Duodenal mucosa (tissue), 2 donors: ENCODE data around the gene TRERF1.

Experiments
- H3K27ac ChIP-seq: one replicate; pipeline ENCODE4 v1.7.0; 2013; ENCODE audit warnings: low read depth, low read length
- H3K27me3 ChIP-seq, 2 donors: one replicate each; pipeline ENCODE4 v1.7.0; 2013; ENCODE audit warnings: low read length in 2 of 2, control low read depth in 1 of 2; ENCODE audit not compliant: insufficient read depth in 2 of 2, control insufficient read depth in 1 of 2
- H3K36me3 ChIP-seq, 2 donors: one replicate each; pipeline ENCODE4 v1.7.0; 2013; ENCODE audit warnings: low read length in 2 of 2, control low read depth in 1 of 2; ENCODE audit not compliant: insufficient read depth in 2 of 2, control insufficient read depth in 1 of 2
- H3K4me1 ChIP-seq, 2 donors: one replicate each; pipeline ENCODE4 v1.7.0; 2013; ENCODE audit warnings: low read length in 2 of 2, control low read depth in 1 of 2; ENCODE audit not compliant: insufficient read depth in 2 of 2, control insufficient read depth in 1 of 2
- H3K4me3 ChIP-seq, 2 donors: one replicate each; pipeline ENCODE4 v1.7.0; 2013; ENCODE audit warnings: low read length in 2 of 2, low read depth in 1 of 2
- H3K9ac ChIP-seq, 2 donors: one replicate each; pipeline ENCODE4 v1.7.0; 2013; ENCODE audit warnings: low read length in 2 of 2, low read depth in 1 of 2
- H3K9me3 ChIP-seq, 2 donors: one replicate each; pipeline ENCODE4 v1.7.0; 2013; ENCODE audit warnings: low read length in 2 of 2, control low read depth in 1 of 2; ENCODE audit not compliant: control insufficient read depth in 1 of 2

Gene TRERF1

DNA sequence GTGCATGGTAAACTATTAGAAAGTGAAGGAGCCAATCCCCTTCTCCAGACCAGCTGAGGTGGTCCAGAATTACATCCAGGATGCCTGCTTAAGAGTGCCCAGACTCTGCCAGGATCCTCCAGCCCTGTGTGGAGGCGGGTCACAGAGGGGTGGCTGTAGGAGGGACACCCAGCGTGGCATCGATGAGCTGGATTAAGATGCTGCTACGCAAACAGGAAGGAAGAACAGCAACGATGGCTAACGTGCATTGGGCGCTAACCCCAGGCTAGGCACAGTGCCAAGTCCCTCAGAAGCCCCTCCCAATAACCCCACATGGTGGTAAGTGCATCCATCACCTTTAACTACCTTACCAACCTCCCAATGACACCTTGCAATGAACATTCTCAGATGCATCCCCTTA lies 170.2 kb downstream of the TRERF1 start:
- Histone ChIP-seq H3K27me3 (no peaks in the 10 kb centered on the region), H3K9ac (no peak overlapping the region), H3K4me1 (peaks cover 37 to 39% of the 10 kb centered on the region in 2 donors), H3K4me3 (no peak overlapping the region), H3K27ac (no peak overlapping the region), H3K9me3 (no peaks in the 10 kb centered on the region), H3K36me3 (no peaks in the 10 kb centered on the region)

DNA sequence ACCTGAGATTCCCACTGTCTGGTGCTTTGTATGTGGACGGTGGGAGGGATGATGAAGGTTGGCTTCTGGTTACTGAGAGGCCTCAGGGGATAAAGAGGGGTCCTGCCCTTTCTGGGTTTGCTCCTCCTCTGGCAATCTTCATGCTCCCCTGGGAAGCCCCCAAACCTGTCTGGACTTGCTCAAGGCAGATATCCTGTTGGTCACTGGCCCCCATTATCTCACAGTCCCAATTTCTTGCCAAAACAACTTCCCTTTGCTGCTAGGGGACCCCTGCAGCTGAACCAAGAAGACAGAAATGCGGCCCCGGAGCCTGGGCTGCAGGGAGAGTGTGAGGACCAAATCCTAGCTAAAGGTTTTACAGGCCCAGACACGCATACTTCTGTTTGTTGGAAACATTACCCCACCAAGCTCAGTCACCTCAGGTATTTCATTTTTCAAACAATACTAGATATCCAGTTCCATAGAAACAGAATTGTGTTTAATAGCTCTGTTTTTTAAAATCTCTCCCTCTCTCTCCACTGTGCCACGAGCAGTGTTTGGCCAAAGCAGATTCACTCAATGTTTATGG lies 170.7 kb downstream of the TRERF1 start:
- Histone ChIP-seq H3K36me3 (no peaks in the 10 kb centered on the region), H3K27me3 (no peaks in the 10 kb centered on the region), H3K4me1 (peaks cover 38 to 40% of the 10 kb centered on the region in 2 donors), H3K27ac (no peak overlapping the region), H3K9me3 (no peaks in the 10 kb centered on the region), H3K9ac (no peak overlapping the region), H3K4me3 (no peak overlapping the region)

DNA sequence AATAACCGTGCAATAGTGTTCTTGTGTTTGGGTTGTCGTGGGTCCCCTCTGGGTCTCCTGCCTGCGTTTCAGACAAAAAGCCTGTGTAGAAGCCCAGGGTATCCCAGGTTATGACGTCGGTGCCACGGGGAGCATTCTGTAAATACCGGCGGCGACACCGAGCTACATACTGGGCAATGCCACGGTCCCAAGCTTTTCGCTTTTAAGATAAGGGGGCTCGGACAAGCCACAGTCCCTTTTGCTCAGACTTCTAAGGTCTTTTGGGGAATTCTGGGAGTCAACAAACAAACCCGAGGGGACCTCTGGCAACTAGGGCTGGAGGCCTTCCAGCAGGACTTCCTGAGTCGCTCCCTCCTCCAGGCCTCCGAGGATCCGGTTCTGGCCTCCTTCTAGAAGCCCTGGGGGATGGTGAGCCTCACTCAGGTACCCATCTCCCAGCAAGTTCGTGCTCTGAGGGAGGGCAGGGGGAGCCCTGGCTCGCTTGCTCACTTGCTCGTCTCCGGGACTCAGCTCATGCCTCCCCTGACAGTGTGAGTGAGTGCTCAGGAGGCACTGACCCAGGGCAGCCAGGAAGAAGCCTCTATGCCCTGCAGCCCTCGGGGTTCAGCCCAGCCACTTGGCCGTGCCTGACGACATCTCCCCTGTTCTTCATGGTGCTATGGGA lies 171.6 kb downstream of the TRERF1 start:
- Histone ChIP-seq H3K9me3 (no peaks in the 10 kb centered on the region), H3K4me3 (peak overlapping the region; percentile 23 to 54), H3K27ac (peak overlapping the region; percentile 75), H3K9ac (peak overlapping the region; percentile 13 to 40), H3K36me3 (no peaks in the 10 kb centered on the region), H3K4me1 (peaks cover 41 to 45% of the 10 kb centered on the region in 2 donors), H3K27me3 (no peaks in the 10 kb centered on the region)

DNA sequence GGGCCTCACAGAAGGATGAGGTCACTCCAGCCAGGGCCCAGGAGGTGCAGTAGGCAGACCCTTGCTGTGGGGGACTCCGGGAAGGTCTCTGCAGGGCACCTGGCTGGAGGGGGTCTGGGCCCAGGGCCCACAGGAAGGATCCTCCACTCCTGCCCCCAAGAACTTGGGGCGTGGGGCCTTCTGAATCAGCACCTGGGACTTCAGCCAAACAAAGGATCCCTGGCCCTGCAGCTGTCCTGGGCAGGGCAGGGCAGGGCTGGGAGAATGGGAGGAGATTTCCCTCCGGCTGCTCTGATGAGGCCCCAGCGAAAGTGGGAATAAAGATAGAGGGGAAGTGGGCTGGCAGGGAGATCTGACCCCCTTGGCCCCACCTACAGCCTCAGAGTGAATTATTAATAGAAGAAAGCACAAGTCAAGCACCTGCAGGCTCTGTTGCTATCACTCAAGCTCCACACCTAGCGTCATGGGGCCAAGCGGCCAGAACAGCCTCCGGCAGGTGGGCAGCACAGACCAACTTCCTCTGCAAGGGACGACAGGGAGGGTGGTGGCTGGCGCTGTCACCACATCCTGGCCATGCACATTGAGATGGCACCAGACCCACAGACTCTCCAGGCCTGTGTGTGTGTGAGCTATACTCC lies 172.5 kb downstream of the TRERF1 start:
- Histone ChIP-seq H3K27ac (peak overlapping the region; percentile 75), H3K9ac (peak overlapping the region in 1 of 2 donors; percentile 40), H3K9me3 (no peaks in the 10 kb centered on the region), H3K4me3 (peak overlapping the region in 1 of 2 donors; percentile 54), H3K27me3 (no peaks in the 10 kb centered on the region), H3K4me1 (peaks cover 41 to 45% of the 10 kb centered on the region in 2 donors), H3K36me3 (no peaks in the 10 kb centered on the region)

DNA sequence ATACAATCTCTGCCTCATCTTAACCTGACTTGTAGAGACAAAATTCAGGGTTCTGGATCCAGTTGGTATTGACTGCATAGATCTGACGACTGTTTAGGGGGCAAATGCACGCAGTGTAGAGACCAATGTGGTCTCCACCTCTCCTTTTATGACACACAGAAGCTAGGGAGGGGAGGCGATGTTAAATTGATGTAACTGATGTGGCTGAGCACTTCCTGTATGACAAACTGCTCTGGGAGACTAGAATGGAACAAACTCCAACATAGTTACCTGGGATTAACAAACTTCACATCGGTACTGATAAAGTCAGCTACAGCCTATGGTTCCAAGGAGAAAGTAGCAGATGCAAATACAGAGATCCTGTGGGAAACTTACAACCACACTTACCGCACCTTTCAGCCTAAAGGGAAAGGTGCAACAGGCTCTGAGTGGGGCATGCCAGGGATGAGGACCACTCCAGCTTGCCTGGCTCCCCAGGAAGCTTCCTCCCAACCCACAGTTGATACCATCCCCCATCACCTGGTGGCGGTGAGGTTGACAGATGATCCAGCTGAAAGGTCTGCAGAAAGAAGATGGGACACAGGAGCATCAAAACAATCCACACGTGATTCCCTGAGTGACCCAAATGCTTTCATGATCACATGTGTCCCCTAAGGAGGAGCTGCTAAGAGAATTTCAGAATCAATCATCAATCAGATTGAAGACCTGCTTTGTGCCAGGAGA lies 173.4 kb downstream of the TRERF1 start:
- no peaks in the 10 kb centered on the region for H3K27me3 ChIP-seq
- H3K4me1 ChIP-seq = peaks cover 41 to 45% of the 10 kb centered on the region in 2 donors
- no peaks in the 10 kb centered on the region for H3K36me3 ChIP-seq
- H3K4me3 ChIP-seq = no peak overlapping the region
- no peaks in the 10 kb centered on the region for H3K9me3 ChIP-seq
- H3K27ac ChIP-seq = no peak overlapping the region
- no peak overlapping the region for H3K9ac ChIP-seq

DNA sequence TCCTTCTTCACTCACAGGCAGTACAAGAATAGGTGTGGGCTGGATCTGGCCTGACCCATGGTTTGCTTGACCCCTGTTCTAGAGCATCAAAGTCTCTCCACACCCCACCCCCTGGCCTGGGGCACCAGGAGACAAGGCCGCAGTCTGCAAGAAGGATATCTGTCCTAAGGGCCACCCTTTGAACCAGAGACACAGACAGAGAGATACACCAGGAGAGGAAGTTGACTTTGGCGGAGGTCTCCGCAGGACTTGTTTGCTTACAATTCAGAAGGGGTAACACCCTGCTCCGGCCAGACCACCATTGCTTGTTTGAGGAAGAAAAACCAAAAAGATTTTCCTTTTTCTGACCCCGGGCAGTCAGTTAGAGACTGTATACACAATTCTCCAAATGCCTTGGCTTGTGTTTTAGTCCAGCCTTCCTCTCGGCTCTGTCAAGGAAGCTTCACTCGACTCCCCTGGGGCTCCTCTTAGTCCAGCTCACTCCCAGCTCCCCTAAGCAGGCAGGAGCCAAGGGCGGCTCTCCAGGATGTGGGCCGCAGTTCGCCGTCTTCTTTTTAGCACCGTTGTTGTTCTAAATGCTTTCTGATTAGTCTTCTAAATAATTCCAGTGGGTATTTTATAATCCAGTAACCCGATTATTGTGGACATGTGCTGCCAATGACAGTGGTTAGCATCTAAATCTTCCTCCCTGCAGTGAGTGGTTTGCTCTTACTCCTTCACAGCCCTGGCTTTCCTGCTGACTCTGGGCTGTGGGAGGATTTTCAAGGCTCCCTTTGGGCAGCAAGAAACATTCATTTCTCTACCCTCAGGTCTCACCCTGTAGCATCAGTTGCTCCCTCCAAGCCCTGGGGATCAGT lies 175.5 kb downstream of the TRERF1 start:
- Histone ChIP-seq H3K9me3 (no peaks in the 10 kb centered on the region), H3K27me3 (no peaks in the 10 kb centered on the region), H3K36me3 (no peaks in the 10 kb centered on the region), H3K4me1 (peaks cover 37 to 40% of the 10 kb centered on the region in 2 donors), H3K27ac (no peak overlapping the region), H3K4me3 (no peak overlapping the region), H3K9ac (no peak overlapping the region)

DNA sequence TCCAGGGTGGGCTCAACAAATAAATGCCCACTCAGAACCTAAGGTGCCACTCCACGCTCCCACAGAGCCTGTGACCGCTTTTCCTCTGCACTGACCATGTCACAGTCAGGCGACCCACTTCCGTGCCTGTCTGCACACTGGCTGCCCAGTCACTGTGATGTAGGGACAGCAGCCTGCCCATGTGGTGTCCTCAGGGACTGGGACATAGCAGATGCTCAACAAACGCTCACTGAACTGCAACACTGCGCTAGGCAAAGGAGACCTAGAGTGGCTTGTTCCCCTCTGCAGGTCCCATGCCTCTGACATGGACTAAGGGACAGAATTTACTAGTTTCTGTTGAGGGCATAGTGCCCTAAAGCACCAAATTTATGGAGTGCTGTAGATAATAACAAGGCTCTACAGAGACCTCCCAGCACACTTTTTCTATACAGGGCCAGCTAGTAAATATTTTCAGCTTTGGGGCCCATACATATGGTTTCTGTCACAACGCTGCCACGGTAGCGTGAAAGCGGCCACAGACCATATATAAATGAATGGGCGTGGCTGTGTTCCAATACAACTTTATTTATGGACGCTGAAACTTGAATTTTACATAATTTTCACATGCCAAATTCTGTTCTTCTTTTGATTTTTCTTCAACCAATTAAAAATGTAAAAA lies 176.2 kb downstream of the TRERF1 start:
- Histone ChIP-seq H3K4me1 (peaks cover 30 to 32% of the 10 kb centered on the region in 2 donors), H3K27me3 (no peaks in the 10 kb centered on the region), H3K9me3 (no peaks in the 10 kb centered on the region), H3K4me3 (no peak overlapping the region), H3K9ac (no peak overlapping the region), H3K27ac (no peak overlapping the region), H3K36me3 (no peaks in the 10 kb centered on the region)

DNA sequence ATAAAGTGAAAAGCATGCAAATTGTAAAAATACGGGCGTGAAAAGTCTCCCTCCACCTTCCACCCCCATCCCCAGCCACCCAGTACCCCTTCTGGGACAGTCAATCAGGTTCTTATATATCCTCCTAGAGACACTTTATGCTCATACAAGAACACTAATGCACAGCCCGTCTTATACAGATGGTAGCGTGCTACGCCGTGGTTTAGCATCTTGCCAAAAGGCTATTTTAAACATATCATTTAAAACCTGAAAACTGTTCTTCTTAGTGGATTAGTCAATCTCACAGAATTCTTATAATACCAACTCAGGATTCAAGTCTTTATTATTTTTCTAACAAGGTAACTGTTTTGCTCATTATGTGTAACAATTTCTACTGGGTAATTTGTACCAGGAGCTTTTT lies 176.8 kb downstream of the TRERF1 start:
- H3K9me3 ChIP-seq = no peaks in the 10 kb centered on the region
- no peaks in the 10 kb centered on the region for H3K36me3 ChIP-seq
- no peak overlapping the region for H3K4me3 ChIP-seq
- no peaks in the 10 kb centered on the region for H3K27me3 ChIP-seq
- no peak overlapping the region for H3K27ac ChIP-seq
- H3K9ac ChIP-seq = no peak overlapping the region
- peaks cover 26 to 28% of the 10 kb centered on the region in 2 donors for H3K4me1 ChIP-seq
